SU-DHL-6 (cell line): ENCODE data around the gene MMP10.

Experiments
- H2AFZ ChIP-seq: fragments of 200-600 bp; sonication (generic); 2 replicates; pipeline ENCODE4 v1.6.1; 2014; ENCODE audit warnings: low read depth, mild to moderate bottlenecking, moderate library complexity, mixed read lengths, antibody characterized with exemption, low read length; ENCODE audit not compliant: severe bottlenecking
- H3F3A ChIP-seq: fragments of 200-600 bp; shearing (Covaris generic); 2 replicates; pipeline ENCODE4 v1.6.0; 2016; ENCODE audit warnings: antibody characterized with exemption, mild to moderate bottlenecking; ENCODE audit not compliant: insufficient read depth
- H3K27ac ChIP-seq: fragments of 200-600 bp; sonication (generic); 2 replicates; pipeline ENCODE4 v1.5.1; 2016; ENCODE audit warnings: low read depth, mild to moderate bottlenecking, low read length, moderate library complexity, mixed read lengths
- H3K27me3 ChIP-seq: fragments of 200-600 bp; sonication (generic), shearing (Covaris generic); 2 replicates; pipeline ENCODE4 v1.6.0; 2014; ENCODE audit warnings: mild to moderate bottlenecking, low read length
- H3K36me3 ChIP-seq: fragments of 200-600 bp; sonication (generic); 2 replicates; pipeline ENCODE4 v1.6.1; 2014; ENCODE audit warnings: mild to moderate bottlenecking, low read length, mixed read lengths
- H3K4me2 ChIP-seq: fragments of 300-600, 200-600 bp; shearing (Covaris generic), sonication (generic); 2 replicates; pipeline ENCODE4 v1.6.0; 2014; ENCODE audit warnings: low read length, low read depth, mild to moderate bottlenecking; ENCODE audit not compliant: poor library complexity, severe bottlenecking
- H3K4me3 ChIP-seq: fragments of 200-600 bp; sonication (generic); 2 replicates; pipeline ENCODE4 v1.5.1; 2014; ENCODE audit warnings: antibody characterized with exemption, low read length, mild to moderate bottlenecking, mixed read lengths; ENCODE audit not compliant: insufficient read depth, poor library complexity, severe bottlenecking
- H3K79me2 ChIP-seq: fragments of 200-600 bp; sonication (generic); 2 replicates; pipeline ENCODE4 v1.6.1; 2014; ENCODE audit warnings: mild to moderate bottlenecking, low read length, moderate library complexity; ENCODE audit not compliant: insufficient read depth
- H3K9ac ChIP-seq: fragments of 200-600 bp; sonication (generic); 2 replicates; pipeline ENCODE4 v1.7.0; 2014; ENCODE audit warnings: mild to moderate bottlenecking, low read length
- H3K9me2 ChIP-seq: fragments of 200-600 bp; sonication (generic); replicated peaks from 2 replicates; pipeline ENCODE4 v1.6.1; 2014; ENCODE audit warnings: low read length; ENCODE audit not compliant: insufficient read depth
- H3K9me3 ChIP-seq: fragments of 200-600 bp; sonication (generic); 2 replicates; pipeline ENCODE4 v1.6.1; 2014; ENCODE audit warnings: low read length, mixed read lengths; ENCODE audit not compliant: insufficient read depth
- H4K20me1 ChIP-seq: fragments of 200-600 bp; sonication (generic); 2 replicates; pipeline ENCODE4 v1.6.1; 2014; ENCODE audit warnings: low read depth, mild to moderate bottlenecking, antibody characterized with exemption, low read length, moderate library complexity, mixed read lengths
- CTCF ChIP-seq: fragments of 200-600 bp; sonication (generic); IDR thresholded peaks from one replicate; pipeline ENCODE4 v1.5.1; 2017; ENCODE audit warnings: antibody characterized with exemption, mild to moderate bottlenecking, low read length, moderate library complexity; ENCODE audit not compliant: insufficient read depth, poor library complexity, severe bottlenecking
- EZH2phosphoT487 ChIP-seq: fragments of 200-600 bp; sonication (generic), shearing (Covaris generic); conservative IDR thresholded peaks from 2 replicates; pipeline ENCODE4 v1.6.1; 2018; ENCODE audit warnings: mild to moderate bottlenecking, antibody characterized with exemption, low read length, moderate library complexity, mixed read lengths

Gene MMP10

DNA sequence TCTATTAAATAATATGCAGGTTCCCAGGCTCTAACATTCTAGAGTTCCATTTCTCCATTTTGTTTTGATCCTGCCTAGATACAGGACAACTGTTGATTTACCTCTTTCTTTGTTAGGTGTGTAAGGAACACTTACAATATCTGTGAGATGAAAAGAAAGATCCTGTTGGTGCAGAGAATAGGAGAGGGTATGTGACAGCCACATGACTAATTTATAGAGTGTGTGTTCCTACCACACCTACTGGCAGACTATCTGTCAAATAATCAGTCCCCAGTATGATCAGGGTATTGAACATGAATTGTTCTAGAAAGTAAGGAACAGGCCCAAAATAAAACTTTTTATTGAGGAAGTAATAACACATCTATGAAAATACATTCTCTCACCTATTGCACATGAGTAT is 10.2 kb downstream of the MMP10 start:
- H3K79me2 ChIP-seq = no peaks in the 10 kb centered on the region
- TF ChIP-seq CTCF = no peak
- TF ChIP-seq EZH2phosphoT487 = no peak

GRCh38 chr11:102767800-102768199 is 12.6 kb downstream of the MMP10 start:
- no peaks in the 10 kb centered on the region for H3K36me3 ChIP-seq
- no peaks in the 10 kb centered on the region for H3K9me2 ChIP-seq
- no peak overlapping the region for H3K27ac ChIP-seq
- no peak overlapping the region for H2AFZ ChIP-seq
- no peaks in the 10 kb centered on the region for H4K20me1 ChIP-seq
- no peak for TF ChIP-seq EZH2phosphoT487
- TF ChIP-seq CTCF = no peak
- H3K4me3 ChIP-seq = no peak overlapping the region
- H3K27me3 ChIP-seq = no peaks in the 10 kb centered on the region
- H3F3A ChIP-seq = no peaks in the 10 kb centered on the region
- no peak overlapping the region for H3K4me2 ChIP-seq
- H3K9ac ChIP-seq = no peak overlapping the region
- H3K79me2 ChIP-seq = no peaks in the 10 kb centered on the region
- no peaks in the 10 kb centered on the region for H3K9me3 ChIP-seq

More for the DNA sequence above, 10.2 kb downstream of the MMP10 start:
- Histone ChIP-seq H3K9ac (no peak overlapping the region), H3K9me3 (no peaks in the 10 kb centered on the region), H3K27ac (no peak overlapping the region), H2AFZ (no peak overlapping the region), H3K9me2 (no peaks in the 10 kb centered on the region), H3K4me2 (no peak overlapping the region), H3K36me3 (no peaks in the 10 kb centered on the region), H4K20me1 (no peaks in the 10 kb centered on the region), H3K4me3 (no peak overlapping the region), H3K27me3 (no peaks in the 10 kb centered on the region), H3F3A (no peaks in the 10 kb centered on the region)

DNA sequence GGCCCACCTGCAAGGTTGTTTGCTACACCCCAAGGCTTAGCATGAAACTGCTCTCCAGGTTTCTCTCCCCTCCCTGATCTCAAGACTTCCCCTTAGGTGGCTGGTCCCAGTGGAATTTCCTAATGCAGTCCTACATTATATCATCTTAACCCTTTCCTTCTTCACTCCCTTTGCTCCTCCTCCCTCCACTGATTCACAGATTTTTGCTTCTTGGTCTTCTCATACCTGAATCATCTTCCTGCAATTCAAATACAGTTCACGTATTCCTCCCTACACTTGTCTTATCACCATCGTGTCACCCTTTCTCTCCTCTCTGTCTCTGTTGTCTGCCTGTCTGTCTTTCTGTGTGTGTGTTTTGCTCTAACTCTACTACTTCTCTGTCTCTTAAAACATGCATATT is 17.0 kb downstream of the MMP10 start:
- Histone ChIP-seq H3K9ac (no peak overlapping the region), H3K36me3 (no peaks in the 10 kb centered on the region), H3K4me3 (no peak overlapping the region), H3K4me2 (no peak overlapping the region), H3F3A (no peaks in the 10 kb centered on the region), H2AFZ (no peak overlapping the region), H3K9me3 (no peaks in the 10 kb centered on the region), H3K27me3 (no peaks in the 10 kb centered on the region), H4K20me1 (no peaks in the 10 kb centered on the region), H3K79me2 (no peaks in the 10 kb centered on the region), H3K27ac (no peak overlapping the region), H3K9me2 (no peaks in the 10 kb centered on the region)
- TF ChIP-seq CTCF = no peak
- TF ChIP-seq EZH2phosphoT487 = no peak

- Histone ChIP-seq H2AFZ (no peak overlapping the region), H3K9me3 (no peaks in the 10 kb centered on the region), H3K9me2 (no peaks in the 10 kb centered on the region), H3K4me3 (no peak overlapping the region), H3K27me3 (no peaks in the 10 kb centered on the region), H3K36me3 (no peaks in the 10 kb centered on the region), H3K4me2 (no peak overlapping the region), H4K20me1 (no peaks in the 10 kb centered on the region), H3K27ac (no peak overlapping the region), H3F3A (no peaks in the 10 kb centered on the region), H3K79me2 (no peaks in the 10 kb centered on the region), H3K9ac (no peak overlapping the region)
- TF ChIP-seq EZH2phosphoT487 (no peak), CTCF (no peak)
Observed at GRCh38 chr11:102762361-102762767, 18.1 kb downstream of the MMP10 start.
